A549 treated with AZD2906 at 1 μM for 4 hours (cell line): ENCODE data around the gene CERT1. TPM values are rescaled to one million over a fixed set of nuclear protein-coding genes. Genes with fewer than 3 reads are reported as not detected.

Experiments
- total RNA-seq: library from RNA; stranded (reverse); fragments of 200-300 nt; extraction: Qiagen RNA extraction; gene quantifications from 5 replicates; pipeline ENCODE4 v1.2.3, GENCODE V29; 2022

The CERT1 gene
- 18.6 to 25.4 TPM (median 20.9 TPM) in 5 replicates for total RNA-seq

GRCh38 chr5:75511435-75512382, at the start of gene CERT1, which contains the start of gene POLK:
CERT1 (minus strand) TSS chr5:75511629; CDS start chr5:75511207, 422 bp downstream.
POLK (plus strand) TSS chr5:75511891.

GRCh38 chr5:75336615-75337336, 174.7 kb downstream of the CERT1 start, which contains the start of gene HMGCR:
HMGCR (plus strand) TSS chr5:75337220; CDS start chr5:75342606, 5,386 bp downstream.

Other genes starting within 250 kb of the CERT1 start
- gene HMGCR, start 174.4 kb downstream of the CERT1 start, total RNA-seq = 20.6 to 26.9 TPM (median 21.8 TPM) in 5 replicates
- gene POLK, start 262 bp upstream of the CERT1 start, total RNA-seq = 7.8 to 12.4 TPM (median 10.0 TPM) in 5 replicates
- 0.03 to 0.09 TPM in 2 of 5 replicates, not detected in the others for gene ANKDD1B, start 99.8 kb upstream of the CERT1 start, total RNA-seq
- 8.4 to 12.6 TPM (median 10.0 TPM) in 5 replicates for gene POC5, start 205.8 kb upstream of the CERT1 start, total RNA-seq